ENCODE results near the gene MVB12B. TPM values are rescaled to one million over a fixed set of nuclear protein-coding genes. Genes with fewer than 3 reads are reported as not detected.

Gene MVB12B
- total RNA-seq, 2 donors from 2014 or later: 18.6 to 19.7 TPM

- no peaks in the 10 kb centered on the region for H3K4me1 ChIP-seq (ENCODE audit: control insufficient read depth, insufficient read depth, low read length)
- no peak overlapping the region for H3K4me3 ChIP-seq (ENCODE audit: low read length)
- peaks cover 32% of the 10 kb centered on the region for H3K4me1 Mint-ChIP-seq
- 80 to 95% methylated on average over 11 to 32 of the region's 32 CpGs for WGBS, 2 experiments (ENCODE audit: insufficient coverage in 1 of 2, insufficient read length in 1 of 2)
- H3K27me3 Mint-ChIP-seq (ENCODE audit: insufficient read depth): no peaks in the 10 kb centered on the region
- H3K4me3 Mint-ChIP-seq: no peak overlapping the region
- no peaks in the 10 kb centered on the region for H3K9me3 Mint-ChIP-seq
- peaks cover 4% of the 10 kb centered on the region for H3K36me3 ChIP-seq (ENCODE audit: control insufficient read depth, insufficient read depth, low read length)
- H3K27ac ChIP-seq (ENCODE audit: low read depth, low read length): peak overlapping the region; percentile 96
- H3K9ac ChIP-seq (ENCODE audit: extremely low read depth, low read length, poor library complexity, severe bottlenecking): no peak overlapping the region
- peaks cover 14% of the 10 kb centered on the region for H3K36me3 Mint-ChIP-seq (ENCODE audit: low read depth)
- no peak overlapping the region for H3K27ac Mint-ChIP-seq
- no peak for DNase-seq
- no peaks in the 10 kb centered on the region for H3K9me3 ChIP-seq (ENCODE audit: control insufficient read depth, low read length)
- no peak for TF ChIP-seq CTCF (conservative IDR thresholded peaks at IDR 0.05)
- H3K27me3 ChIP-seq (ENCODE audit: control insufficient read depth, insufficient read depth, low read length, poor library complexity, severe bottlenecking): no peaks in the 10 kb centered on the region
Measured at GRCh38 chr9:126337729-126338372, 11.2 kb downstream of the MVB12B start.

GRCh38 chr9:126338945-126339344 lies 12.3 kb downstream of the MVB12B start:
- no peaks in the 10 kb centered on the region for H3K4me1 ChIP-seq (ENCODE audit: control insufficient read depth, insufficient read depth, low read length)
- Mint-ChIP-seq H3K27me3 (ENCODE audit: insufficient read depth) (no peaks in the 10 kb centered on the region), H3K36me3 (ENCODE audit: low read depth) (peaks cover 16% of the 10 kb centered on the region), H3K27ac (no peak overlapping the region), H3K4me1 (peaks cover 32% of the 10 kb centered on the region), H3K9me3 (no peaks in the 10 kb centered on the region), H3K4me3 (no peak overlapping the region)
- H3K9ac ChIP-seq (ENCODE audit: extremely low read depth, low read length, poor library complexity, severe bottlenecking): no peak overlapping the region
- no peak for TF ChIP-seq CTCF (conservative IDR thresholded peaks at IDR 0.05)
- no peaks in the 10 kb centered on the region for H3K27me3 ChIP-seq (ENCODE audit: control insufficient read depth, insufficient read depth, low read length, poor library complexity, severe bottlenecking)
- H3K4me3 ChIP-seq (ENCODE audit: low read length): no peak overlapping the region
- WGBS, 2 experiments (ENCODE audit: insufficient coverage in 1 of 2, insufficient read length in 1 of 2): 69 to 79% methylated on average over 3 of the region's 3 CpGs
- no peaks in the 10 kb centered on the region for H3K9me3 ChIP-seq (ENCODE audit: control insufficient read depth, low read length)
- H3K36me3 ChIP-seq (ENCODE audit: control insufficient read depth, insufficient read depth, low read length): peaks cover 4% of the 10 kb centered on the region
- H3K27ac ChIP-seq (ENCODE audit: low read depth, low read length): peak overlapping the region; percentile 96
- no peak for DNase-seq

GRCh38 chr9:126341426-126341825 lies 14.8 kb downstream of the MVB12B start:
- Mint-ChIP-seq H3K36me3 (ENCODE audit: low read depth) (peaks cover 22% of the 10 kb centered on the region), H3K27ac (no peak overlapping the region), H3K27me3 (ENCODE audit: insufficient read depth) (no peaks in the 10 kb centered on the region), H3K4me1 (peaks cover 30% of the 10 kb centered on the region), H3K4me3 (no peak overlapping the region), H3K9me3 (no peaks in the 10 kb centered on the region)
- Histone ChIP-seq H3K27me3 (ENCODE audit: control insufficient read depth, insufficient read depth, low read length, poor library complexity, severe bottlenecking) (no peaks in the 10 kb centered on the region), H3K36me3 (ENCODE audit: control insufficient read depth, insufficient read depth, low read length) (peaks cover 4% of the 10 kb centered on the region), H3K4me1 (ENCODE audit: control insufficient read depth, insufficient read depth, low read length) (peaks cover 6% of the 10 kb centered on the region), H3K9ac (ENCODE audit: extremely low read depth, low read length, poor library complexity, severe bottlenecking) (no peak overlapping the region), H3K27ac (ENCODE audit: low read depth, low read length) (no peak overlapping the region), H3K9me3 (ENCODE audit: control insufficient read depth, low read length) (no peaks in the 10 kb centered on the region), H3K4me3 (ENCODE audit: low read length) (no peak overlapping the region)
- WGBS, 2 experiments (ENCODE audit: insufficient coverage in 1 of 2, insufficient read length in 1 of 2): 88 to 100% methylated on average over 1 to 4 of the region's 4 CpGs
- no peak for TF ChIP-seq CTCF (conservative IDR thresholded peaks at IDR 0.05)
- DNase-seq: no peak

Measured in endodermal cell (in vitro differentiated cells).